HEK293 (cell line): ENCODE data around the gene SYNC.
"Not testable (repeated sequence)": the region's sequence is repeated elsewhere in the genome, so short reads cannot be mapped to it uniquely, and the experiment has no call there.

Experiments
- CTCF ChIA-PET: fragments of 350-600 bp; formaldehyde crosslinking; extraction: SDS; loops from one replicate; lab custom pipeline; 2021; ENCODE audit warnings: antibody characterized with exemption; lab: Yijun Ruan, JAX
- POLR2A ChIA-PET: fragments of 300-600 bp; formaldehyde crosslinking; extraction: SDS; loops from one replicate; lab custom pipeline; 2020; ENCODE audit warnings: antibody characterized with exemption, inconsistent platforms; lab: Yijun Ruan, JAX
- H3K27ac ChIP-seq: fragments of 200-500 bp; sonication (Bioruptor generic); 2 replicates; pipeline ENCODE4 v1.5.1; 2014; ENCODE audit warnings: low read depth, low read length, control low read depth, inconsistent platforms; ENCODE audit errors: extremely low read depth
- H3K36me3 ChIP-seq, 2 experiments: fragments of 200-500 bp in 1 of 2; sonication (Bioruptor generic) in 1 of 2; 1 replicate in 1 of 2; 2 replicates in 1 of 2; pipeline ENCODE4 v1.5.1; 2014 to 2017; ENCODE audit warnings: inconsistent platforms in 2 of 2, low read length in 2 of 2; ENCODE audit not compliant: control insufficient read depth in 2 of 2, insufficient read depth in 1 of 2
- H3K4me1 ChIP-seq: fragments of 200-500 bp; sonication (Bioruptor generic); 2 replicates; pipeline ENCODE4 v1.5.1; 2014; ENCODE audit warnings: mild to moderate bottlenecking, low read length, inconsistent platforms; ENCODE audit not compliant: control insufficient read depth, insufficient read depth
- H3K4me3 ChIP-seq: 2 replicates; pipeline ENCODE4 v1.5.1; 2011; ENCODE audit warnings: low read depth, mild to moderate bottlenecking, control low read depth, low read length, moderate library complexity
- H3K9me3 ChIP-seq: fragments of 200-500 bp; sonication (Bioruptor generic); 2 replicates; pipeline ENCODE4 v1.5.1; 2014; ENCODE audit warnings: low read depth, low read length, inconsistent platforms; ENCODE audit not compliant: control insufficient read depth, insufficient read depth
- BCL11B ChIP-seq: fragments of 450-650 bp; formaldehyde crosslinking; IDR thresholded peaks from 2 replicates; pipeline ENCODE4 v1.5.1; 2016; ENCODE audit warnings: low read depth, missing biosample characterization, missing genetic modification characterization
- GFI1B ChIP-seq: fragments of 450-650 bp; formaldehyde crosslinking; IDR thresholded peaks from 2 replicates; pipeline ENCODE4 v1.5.1; 2016; ENCODE audit warnings: missing biosample characterization, missing genetic modification characterization
- HOXA7 ChIP-seq: sonication (generic); formaldehyde crosslinking; IDR thresholded peaks from 2 replicates; pipeline ENCODE4 v1.8.1; 2022; ENCODE audit warnings: missing genetic modification reagents, borderline replicate concordance
- HOXD13 ChIP-seq: sonication (generic); formaldehyde crosslinking; IDR thresholded peaks from 2 replicates; pipeline ENCODE4 v1.8.0; 2022; ENCODE audit warnings: missing genetic modification reagents, borderline replicate concordance
- KLF10 ChIP-seq: fragments of 450-650 bp; IDR thresholded peaks from 2 replicates; pipeline ENCODE4 v1.5.1; 2018; ENCODE audit warnings: missing biosample characterization, mild to moderate bottlenecking, missing genetic modification characterization
- KLF8 ChIP-seq: fragments of 450-650 bp; formaldehyde crosslinking; IDR thresholded peaks from 2 replicates; pipeline ENCODE4 v1.5.1; 2016; ENCODE audit warnings: missing biosample characterization, missing genetic modification characterization
- MEIS1 ChIP-seq: sonication (generic); formaldehyde crosslinking; IDR thresholded peaks from 2 replicates; pipeline ENCODE4 v1.8.1; 2022; ENCODE audit warnings: missing genetic modification reagents, mild to moderate bottlenecking, borderline replicate concordance
- ZBTB48 ChIP-seq: fragments of 450-650 bp; formaldehyde crosslinking; IDR thresholded peaks from 2 replicates; pipeline ENCODE4 v1.5.1; 2016; ENCODE audit warnings: missing biosample characterization, missing genetic modification characterization
- ZNF169 ChIP-seq: fragments of 450-650 bp; formaldehyde crosslinking; IDR thresholded peaks from 2 replicates; pipeline ENCODE4 v1.5.1; 2016; ENCODE audit warnings: missing biosample characterization, missing genetic modification characterization
- ZNF426 ChIP-seq: fragments of 450-650 bp; formaldehyde crosslinking; IDR thresholded peaks from 2 replicates; pipeline ENCODE4 v1.5.1; 2017; ENCODE audit warnings: missing biosample characterization, missing genetic modification characterization, mild to moderate bottlenecking, inconsistent platforms, moderate library complexity
- ZNF48 ChIP-seq: fragments of 450-650 bp; formaldehyde crosslinking; IDR thresholded peaks from 2 replicates; pipeline ENCODE4 v1.5.1; 2016; ENCODE audit warnings: missing biosample characterization, missing genetic modification characterization
- ZNF501 ChIP-seq: fragments of 450-650 bp; formaldehyde crosslinking; IDR thresholded peaks from 2 replicates; pipeline ENCODE4 v1.5.1; 2016; ENCODE audit warnings: missing biosample characterization, missing genetic modification characterization
- ZNF626 ChIP-seq: fragments of 450-650 bp; sonication (Bioruptor Pico); formaldehyde crosslinking; IDR thresholded peaks from 2 replicates; pipeline ENCODE4 v1.5.1; 2018; ENCODE audit warnings: missing biosample characterization, missing genetic modification characterization, inconsistent platforms
- ZNF785 ChIP-seq: fragments of 450-650 bp; formaldehyde crosslinking; IDR thresholded peaks from 2 replicates; pipeline ENCODE4 v1.5.1; 2016; ENCODE audit warnings: missing biosample characterization, missing genetic modification characterization
- TF ChIP-seq, protein P1 (sequence below): fragments of 450-650 bp; formaldehyde crosslinking; IDR thresholded peaks from 2 replicates; pipeline ENCODE4 v1.5.1; 2016; ENCODE audit warnings: missing biosample characterization, missing genetic modification characterization
- TF ChIP-seq, protein P2 (sequence below): fragments of 450-650 bp; formaldehyde crosslinking; IDR thresholded peaks from 2 replicates; pipeline ENCODE4 v1.5.0; 2017; ENCODE audit warnings: missing biosample characterization, missing genetic modification characterization, borderline replicate concordance
- TF ChIP-seq, protein P3 (sequence below): fragments of 450-650 bp; formaldehyde crosslinking; IDR thresholded peaks from 2 replicates; pipeline ENCODE4 v1.5.1; 2016; ENCODE audit warnings: missing biosample characterization, missing genetic modification characterization, low read depth
- TF ChIP-seq, protein P4 (sequence below): sonication (generic); formaldehyde crosslinking; IDR thresholded peaks from 2 replicates; pipeline ENCODE4 v1.8.1; 2022; ENCODE audit warnings: mild to moderate bottlenecking, moderate library complexity, missing genetic modification reagents
- TF ChIP-seq, protein P5 (sequence below): fragments of 450-650 bp; formaldehyde crosslinking; IDR thresholded peaks from 2 replicates; pipeline ENCODE4 v1.5.1; 2016; ENCODE audit warnings: missing biosample characterization, missing genetic modification characterization

Gene SYNC

DNA sequence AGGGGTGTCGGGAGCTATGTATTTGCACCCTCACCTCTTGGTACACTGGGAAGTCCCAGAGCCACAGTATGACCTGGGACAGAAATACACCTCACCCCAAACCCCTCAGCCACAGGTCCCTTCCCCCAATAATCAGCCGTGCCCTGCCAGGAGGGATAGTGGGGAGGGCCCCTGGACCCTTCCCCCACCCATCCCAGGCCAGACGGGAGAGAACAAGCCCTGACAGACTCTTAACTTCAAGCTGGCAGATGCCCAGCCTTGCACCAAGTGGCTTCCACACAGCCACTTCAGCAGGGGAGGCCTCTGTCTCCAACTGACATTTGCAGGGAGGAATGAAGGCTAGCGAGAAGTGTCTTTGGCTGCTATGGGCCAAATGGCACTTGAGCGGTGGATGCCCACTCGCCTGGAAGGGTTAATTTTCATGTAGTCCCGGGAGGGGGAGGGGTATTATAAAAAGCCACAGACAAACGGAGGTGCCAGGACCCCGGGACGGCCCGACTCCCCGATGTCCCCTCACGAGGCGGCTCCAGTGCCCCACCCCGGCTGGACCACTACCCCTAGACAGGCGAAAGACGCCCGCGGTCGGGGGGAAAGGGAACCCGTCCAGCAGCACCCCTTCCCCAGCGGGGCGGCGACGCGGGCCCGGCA is 495 bp downstream of the SYNC start (continued):
- TF ChIP-seq, protein P1, sequence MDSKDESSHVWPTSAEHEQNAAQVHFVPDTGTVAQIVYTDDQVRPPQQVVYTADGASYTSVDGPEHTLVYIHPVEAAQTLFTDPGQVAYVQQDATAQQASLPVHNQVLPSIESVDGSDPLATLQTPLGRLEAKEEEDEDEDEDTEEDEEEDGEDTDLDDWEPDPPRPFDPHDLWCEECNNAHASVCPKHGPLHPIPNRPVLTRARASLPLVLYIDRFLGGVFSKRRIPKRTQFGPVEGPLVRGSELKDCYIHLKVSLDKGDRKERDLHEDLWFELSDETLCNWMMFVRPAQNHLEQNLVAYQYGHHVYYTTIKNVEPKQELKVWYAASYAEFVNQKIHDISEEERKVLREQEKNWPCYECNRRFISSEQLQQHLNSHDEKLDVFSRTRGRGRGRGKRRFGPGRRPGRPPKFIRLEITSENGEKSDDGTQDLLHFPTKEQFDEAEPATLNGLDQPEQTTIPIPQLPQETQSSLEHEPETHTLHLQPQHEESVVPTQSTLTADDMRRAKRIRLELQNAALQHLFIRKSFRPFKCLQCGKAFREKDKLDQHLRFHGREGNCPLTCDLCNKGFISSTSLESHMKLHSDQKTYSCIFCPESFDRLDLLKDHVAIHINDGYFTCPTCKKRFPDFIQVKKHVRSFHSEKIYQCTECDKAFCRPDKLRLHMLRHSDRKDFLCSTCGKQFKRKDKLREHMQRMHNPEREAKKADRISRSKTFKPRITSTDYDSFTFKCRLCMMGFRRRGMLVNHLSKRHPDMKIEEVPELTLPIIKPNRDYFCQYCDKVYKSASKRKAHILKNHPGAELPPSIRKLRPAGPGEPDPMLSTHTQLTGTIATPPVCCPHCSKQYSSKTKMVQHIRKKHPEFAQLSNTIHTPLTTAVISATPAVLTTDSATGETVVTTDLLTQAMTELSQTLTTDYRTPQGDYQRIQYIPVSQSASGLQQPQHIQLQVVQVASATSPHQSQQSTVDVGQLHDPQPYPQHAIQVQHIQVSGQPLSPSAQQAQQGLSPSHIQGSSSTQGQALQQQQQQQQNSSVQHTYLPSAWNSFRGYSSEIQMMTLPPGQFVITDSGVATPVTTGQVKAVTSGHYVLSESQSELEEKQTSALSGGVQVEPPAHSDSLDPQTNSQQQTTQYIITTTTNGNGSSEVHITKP (tag by site-specific recombination): peak; percentile 78
- no peak for TF ChIP-seq MEIS1 (CRISPR knock-in tag)

DNA sequence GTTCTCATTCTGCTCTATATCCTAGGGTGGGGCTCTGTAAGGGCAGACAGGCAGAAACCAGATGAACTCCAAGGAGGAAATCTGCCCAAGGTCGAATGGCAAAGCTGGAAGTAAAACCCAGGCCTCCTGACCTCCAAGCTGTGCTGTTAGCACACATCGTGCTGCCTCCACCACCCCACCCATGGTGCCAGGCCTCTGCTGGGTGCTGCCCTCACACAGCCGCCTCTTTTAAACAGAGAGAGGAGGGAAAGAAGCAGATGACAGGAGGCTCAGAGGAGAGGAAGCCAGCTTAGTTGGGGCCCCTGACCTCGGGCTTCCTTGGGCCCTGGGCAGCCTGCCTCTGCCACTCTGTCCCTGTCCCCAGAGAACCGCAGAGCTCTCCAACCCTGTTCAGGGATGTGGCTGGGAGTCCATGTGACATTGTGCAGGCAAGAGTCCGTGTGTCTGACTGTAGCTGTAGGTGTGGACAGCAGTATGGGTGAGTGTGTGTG is 1.1 kb downstream of the SYNC start:
- no peak for TF ChIP-seq ZNF48 (tag by site-specific recombination)
- no peak for TF ChIP-seq BCL11B (tag by site-specific recombination)
- TF ChIP-seq GFI1B (tag by site-specific recombination): no peak
- TF ChIP-seq ZNF785 (tag by site-specific recombination): no peak
- no peak for TF ChIP-seq ZBTB48 (tag by site-specific recombination)
- no peak for TF ChIP-seq KLF10
- TF ChIP-seq ZNF626 (tag by site-specific recombination): no peak
- no peak for TF ChIP-seq KLF8 (tag by site-specific recombination)
- no peak for TF ChIP-seq ZNF169
- TF ChIP-seq HOXD13 (CRISPR knock-in tag): no peak
- TF ChIP-seq MEIS1 (CRISPR knock-in tag): no peak
- no peak for TF ChIP-seq HOXA7 (CRISPR knock-in tag)
- TF ChIP-seq, protein P2, sequence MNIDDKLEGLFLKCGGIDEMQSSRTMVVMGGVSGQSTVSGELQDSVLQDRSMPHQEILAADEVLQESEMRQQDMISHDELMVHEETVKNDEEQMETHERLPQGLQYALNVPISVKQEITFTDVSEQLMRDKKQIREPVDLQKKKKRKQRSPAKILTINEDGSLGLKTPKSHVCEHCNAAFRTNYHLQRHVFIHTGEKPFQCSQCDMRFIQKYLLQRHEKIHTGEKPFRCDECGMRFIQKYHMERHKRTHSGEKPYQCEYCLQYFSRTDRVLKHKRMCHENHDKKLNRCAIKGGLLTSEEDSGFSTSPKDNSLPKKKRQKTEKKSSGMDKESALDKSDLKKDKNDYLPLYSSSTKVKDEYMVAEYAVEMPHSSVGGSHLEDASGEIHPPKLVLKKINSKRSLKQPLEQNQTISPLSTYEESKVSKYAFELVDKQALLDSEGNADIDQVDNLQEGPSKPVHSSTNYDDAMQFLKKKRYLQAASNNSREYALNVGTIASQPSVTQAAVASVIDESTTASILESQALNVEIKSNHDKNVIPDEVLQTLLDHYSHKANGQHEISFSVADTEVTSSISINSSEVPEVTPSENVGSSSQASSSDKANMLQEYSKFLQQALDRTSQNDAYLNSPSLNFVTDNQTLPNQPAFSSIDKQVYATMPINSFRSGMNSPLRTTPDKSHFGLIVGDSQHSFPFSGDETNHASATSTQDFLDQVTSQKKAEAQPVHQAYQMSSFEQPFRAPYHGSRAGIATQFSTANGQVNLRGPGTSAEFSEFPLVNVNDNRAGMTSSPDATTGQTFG (tag by site-specific recombination): no peak
- TF ChIP-seq, protein P3, sequence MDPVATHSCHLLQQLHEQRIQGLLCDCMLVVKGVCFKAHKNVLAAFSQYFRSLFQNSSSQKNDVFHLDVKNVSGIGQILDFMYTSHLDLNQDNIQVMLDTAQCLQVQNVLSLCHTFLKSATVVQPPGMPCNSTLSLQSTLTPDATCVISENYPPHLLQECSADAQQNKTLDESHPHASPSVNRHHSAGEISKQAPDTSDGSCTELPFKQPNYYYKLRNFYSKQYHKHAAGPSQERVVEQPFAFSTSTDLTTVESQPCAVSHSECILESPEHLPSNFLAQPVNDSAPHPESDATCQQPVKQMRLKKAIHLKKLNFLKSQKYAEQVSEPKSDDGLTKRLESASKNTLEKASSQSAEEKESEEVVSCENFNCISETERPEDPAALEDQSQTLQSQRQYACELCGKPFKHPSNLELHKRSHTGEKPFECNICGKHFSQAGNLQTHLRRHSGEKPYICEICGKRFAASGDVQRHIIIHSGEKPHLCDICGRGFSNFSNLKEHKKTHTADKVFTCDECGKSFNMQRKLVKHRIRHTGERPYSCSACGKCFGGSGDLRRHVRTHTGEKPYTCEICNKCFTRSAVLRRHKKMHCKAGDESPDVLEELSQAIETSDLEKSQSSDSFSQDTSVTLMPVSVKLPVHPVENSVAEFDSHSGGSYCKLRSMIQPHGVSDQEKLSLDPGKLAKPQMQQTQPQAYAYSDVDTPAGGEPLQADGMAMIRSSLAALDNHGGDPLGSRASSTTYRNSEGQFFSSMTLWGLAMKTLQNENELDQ (tag by site-specific recombination): no peak
- no peak for TF ChIP-seq ZNF501 (tag by site-specific recombination)
- TF ChIP-seq ZNF426 (tag by site-specific recombination): no peak
- TF ChIP-seq, protein P4, sequence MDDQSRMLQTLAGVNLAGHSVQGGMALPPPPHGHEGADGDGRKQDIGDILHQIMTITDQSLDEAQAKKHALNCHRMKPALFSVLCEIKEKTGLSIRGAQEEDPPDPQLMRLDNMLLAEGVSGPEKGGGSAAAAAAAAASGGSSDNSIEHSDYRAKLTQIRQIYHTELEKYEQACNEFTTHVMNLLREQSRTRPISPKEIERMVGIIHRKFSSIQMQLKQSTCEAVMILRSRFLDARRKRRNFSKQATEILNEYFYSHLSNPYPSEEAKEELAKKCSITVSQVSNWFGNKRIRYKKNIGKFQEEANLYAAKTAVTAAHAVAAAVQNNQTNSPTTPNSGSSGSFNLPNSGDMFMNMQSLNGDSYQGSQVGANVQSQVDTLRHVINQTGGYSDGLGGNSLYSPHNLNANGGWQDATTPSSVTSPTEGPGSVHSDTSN: no peak
- TF ChIP-seq, protein P5, sequence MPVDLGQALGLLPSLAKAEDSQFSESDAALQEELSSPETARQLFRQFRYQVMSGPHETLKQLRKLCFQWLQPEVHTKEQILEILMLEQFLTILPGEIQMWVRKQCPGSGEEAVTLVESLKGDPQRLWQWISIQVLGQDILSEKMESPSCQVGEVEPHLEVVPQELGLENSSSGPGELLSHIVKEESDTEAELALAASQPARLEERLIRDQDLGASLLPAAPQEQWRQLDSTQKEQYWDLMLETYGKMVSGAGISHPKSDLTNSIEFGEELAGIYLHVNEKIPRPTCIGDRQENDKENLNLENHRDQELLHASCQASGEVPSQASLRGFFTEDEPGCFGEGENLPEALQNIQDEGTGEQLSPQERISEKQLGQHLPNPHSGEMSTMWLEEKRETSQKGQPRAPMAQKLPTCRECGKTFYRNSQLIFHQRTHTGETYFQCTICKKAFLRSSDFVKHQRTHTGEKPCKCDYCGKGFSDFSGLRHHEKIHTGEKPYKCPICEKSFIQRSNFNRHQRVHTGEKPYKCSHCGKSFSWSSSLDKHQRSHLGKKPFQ (tag by site-specific recombination): no peak
- POLR2A ChIA-PET: interaction anchor here (1.1 kb wide), 2 partner anchors 12 to 13 kb away, joined by 3 read pairs; no protein-coding TSS in a partner anchor
- CTCF ChIA-PET: interaction anchor here (0.8 to 0.9 kb wide), 2 partner anchors 11 to 72 kb away, joined by 3 to 5 read pairs; no protein-coding TSS in a partner anchor
- Histone ChIP-seq H3K36me3 (no peaks in the 10 kb centered on the region), H3K4me3 (no peak overlapping the region), H3K9me3 (no peaks in the 10 kb centered on the region), H3K4me1 (peaks cover 7% of the 10 kb centered on the region), H3K27ac (no peak overlapping the region)

DNA sequence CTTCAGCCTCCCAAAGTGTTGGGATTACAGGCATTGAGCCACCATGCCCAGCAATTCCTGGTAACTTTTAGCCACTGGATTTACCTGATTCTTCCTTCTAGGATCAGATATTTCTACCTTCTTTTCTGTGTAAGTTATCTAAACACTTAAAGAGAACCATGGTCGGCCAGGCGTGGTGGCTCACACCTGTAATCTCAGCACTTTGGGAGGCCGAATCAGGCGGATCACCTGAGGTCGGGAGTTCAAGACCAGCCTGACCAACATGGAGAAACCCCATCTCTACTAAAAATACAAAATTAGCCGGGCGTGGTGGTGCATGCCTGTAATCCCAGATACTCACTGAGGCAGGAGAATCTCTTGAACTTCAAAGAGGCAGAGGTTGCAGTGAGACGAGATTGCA is 5.6 kb downstream of the SYNC start:
- H3K4me1 ChIP-seq, H3K27ac ChIP-seq, H3K36me3 ChIP-seq, H3K9me3 ChIP-seq, POLR2A ChIA-PET, H3K4me3 ChIP-seq: not testable (repeated sequence)
- CTCF ChIA-PET: interaction anchor here (2.7 to 2.9 kb wide), 2 partner anchors 15 to 76 kb away, joined by 10 to 12 read pairs; no protein-coding TSS in a partner anchor
